ENCODE data around the gene PIP4K2C.

DNA sequence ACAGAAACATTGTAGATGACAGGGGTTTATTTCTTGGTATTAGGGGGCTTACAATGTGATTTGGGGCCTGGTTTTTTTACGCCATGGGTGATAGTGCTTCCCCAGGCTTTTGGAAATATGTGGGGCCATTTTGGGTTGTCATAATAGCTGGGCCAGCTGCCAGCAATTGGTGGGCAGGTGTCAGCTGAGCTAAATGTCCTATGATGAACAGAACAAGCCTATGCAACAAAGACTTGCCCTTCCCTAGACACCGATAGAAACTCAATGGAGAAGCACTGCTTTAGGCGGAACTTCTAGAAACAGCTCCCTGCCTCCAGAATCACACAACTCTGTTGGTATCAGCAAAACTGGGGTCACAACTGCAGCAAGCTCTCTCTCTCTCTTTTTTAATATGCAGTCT is 47.1 kb downstream of the PIP4K2C start:
- TF ChIP-seq CTCF (IDR thresholded peaks at IDR 0.05) (no peak), EP300 (IDR thresholded peaks at IDR 0.05) (no peak)

All from esophagus muscularis mucosa (tissue), 3 donors.